HCT116 (cell line): ENCODE measurements around the gene ERC1.

ENCODE experiments used
- CEBPB ChIP-seq: IDR thresholded peaks from 2 replicates; pipeline ENCODE4 v1.6.1; 2012; ENCODE audit warnings: low read depth
- EZH2 ChIP-seq: fragments of 200-600 bp; sonication (generic); IDR thresholded peaks from 2 replicates; pipeline ENCODE4 v1.6.1; 2017; ENCODE audit warnings: antibody characterized with exemption, mixed run types
- FOSL1 ChIP-seq: IDR thresholded peaks from 2 replicates; pipeline ENCODE4 v1.6.1; 2012; ENCODE audit warnings: low read depth
- POLR2A ChIP-seq: IDR thresholded peaks from 2 replicates; pipeline ENCODE4 v1.7.0; 2011; ENCODE audit warnings: borderline replicate concordance; ENCODE audit not compliant: insufficient read depth, insufficient read length; ENCODE audit errors: extremely low read depth
- SIN3A ChIP-seq: IDR thresholded peaks from 2 replicates; pipeline ENCODE4 v1.6.1; 2012; ENCODE audit warnings: low read depth
- YY1 ChIP-seq: IDR thresholded peaks from 2 replicates; pipeline ENCODE4 v1.6.1; 2011; ENCODE audit warnings: low read length, low read depth, moderate library complexity, mild to moderate bottlenecking; ENCODE audit not compliant: insufficient replicate concordance; ENCODE audit errors: extremely low read depth
- TF ChIP-seq, protein P1 (sequence below), 3 experiments: fragments of 200-600 bp in 1 of 3; sonication (generic) in 1 of 3; IDR thresholded peaks in 2 of 3; conservative IDR thresholded peaks in 1 of 3; 2 replicates each; pipeline ENCODE4 v1.5.1; 2012 to 2017; ENCODE audit warnings: low read depth in 2 of 3, low read length in 2 of 3, antibody characterized with exemption in 1 of 3, borderline replicate concordance in 1 of 3, control low read depth in 1 of 3, mild to moderate bottlenecking in 1 of 3, mixed read lengths in 1 of 3, mixed run types in 1 of 3, moderate library complexity in 1 of 3; ENCODE audit not compliant: insufficient read depth in 1 of 3
- TF ChIP-seq, protein P2 (sequence below): IDR thresholded peaks from 2 replicates; pipeline ENCODE4 v1.6.1; 2012; ENCODE audit warnings: low read depth

DNA sequence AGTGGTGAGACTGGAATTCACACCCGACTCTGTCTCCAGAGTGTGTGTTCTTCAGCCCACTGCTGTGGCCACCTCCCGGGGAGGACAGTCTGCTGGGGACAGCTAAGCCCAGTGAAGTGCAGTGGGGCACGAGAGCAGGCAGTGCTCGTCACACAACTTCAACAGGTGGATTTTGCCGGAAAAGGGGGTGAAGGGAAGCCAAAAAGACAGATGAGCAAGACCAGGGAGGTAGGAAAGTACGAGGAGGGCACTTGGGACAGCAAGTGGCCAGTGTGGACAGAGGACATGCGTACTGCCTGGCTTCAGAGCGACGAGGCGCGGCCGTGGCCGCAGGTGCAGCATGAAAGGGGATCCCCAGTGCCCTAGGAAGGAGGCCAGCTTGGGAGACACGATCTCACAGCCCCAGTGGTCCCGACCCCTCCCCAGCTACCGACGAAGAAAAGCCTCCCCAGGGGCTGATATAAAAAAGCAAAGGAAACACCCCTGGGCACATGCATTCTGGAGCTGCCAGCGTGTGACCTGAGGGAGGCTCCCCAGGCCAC lies 507.2 kb downstream of the ERC1 start:
- TF ChIP-seq, protein P1, sequence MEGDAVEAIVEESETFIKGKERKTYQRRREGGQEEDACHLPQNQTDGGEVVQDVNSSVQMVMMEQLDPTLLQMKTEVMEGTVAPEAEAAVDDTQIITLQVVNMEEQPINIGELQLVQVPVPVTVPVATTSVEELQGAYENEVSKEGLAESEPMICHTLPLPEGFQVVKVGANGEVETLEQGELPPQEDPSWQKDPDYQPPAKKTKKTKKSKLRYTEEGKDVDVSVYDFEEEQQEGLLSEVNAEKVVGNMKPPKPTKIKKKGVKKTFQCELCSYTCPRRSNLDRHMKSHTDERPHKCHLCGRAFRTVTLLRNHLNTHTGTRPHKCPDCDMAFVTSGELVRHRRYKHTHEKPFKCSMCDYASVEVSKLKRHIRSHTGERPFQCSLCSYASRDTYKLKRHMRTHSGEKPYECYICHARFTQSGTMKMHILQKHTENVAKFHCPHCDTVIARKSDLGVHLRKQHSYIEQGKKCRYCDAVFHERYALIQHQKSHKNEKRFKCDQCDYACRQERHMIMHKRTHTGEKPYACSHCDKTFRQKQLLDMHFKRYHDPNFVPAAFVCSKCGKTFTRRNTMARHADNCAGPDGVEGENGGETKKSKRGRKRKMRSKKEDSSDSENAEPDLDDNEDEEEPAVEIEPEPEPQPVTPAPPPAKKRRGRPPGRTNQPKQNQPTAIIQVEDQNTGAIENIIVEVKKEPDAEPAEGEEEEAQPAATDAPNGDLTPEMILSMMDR (IDR thresholded peaks at IDR 0.05 in 2 of 3, conservative IDR thresholded peaks at IDR 0.05 in 1 of 3; ENCODE audit: borderline replicate concordance in 1 of 3, insufficient read depth in 1 of 3, low read depth in 2 of 3, low read length in 2 of 3), result no peak
- TF ChIP-seq POLR2A (no peak), FOSL1 (no peak), CEBPB (no peak), YY1 (no peak), SIN3A (no peak), EZH2 (no peak)
- TF ChIP-seq, protein P2, sequence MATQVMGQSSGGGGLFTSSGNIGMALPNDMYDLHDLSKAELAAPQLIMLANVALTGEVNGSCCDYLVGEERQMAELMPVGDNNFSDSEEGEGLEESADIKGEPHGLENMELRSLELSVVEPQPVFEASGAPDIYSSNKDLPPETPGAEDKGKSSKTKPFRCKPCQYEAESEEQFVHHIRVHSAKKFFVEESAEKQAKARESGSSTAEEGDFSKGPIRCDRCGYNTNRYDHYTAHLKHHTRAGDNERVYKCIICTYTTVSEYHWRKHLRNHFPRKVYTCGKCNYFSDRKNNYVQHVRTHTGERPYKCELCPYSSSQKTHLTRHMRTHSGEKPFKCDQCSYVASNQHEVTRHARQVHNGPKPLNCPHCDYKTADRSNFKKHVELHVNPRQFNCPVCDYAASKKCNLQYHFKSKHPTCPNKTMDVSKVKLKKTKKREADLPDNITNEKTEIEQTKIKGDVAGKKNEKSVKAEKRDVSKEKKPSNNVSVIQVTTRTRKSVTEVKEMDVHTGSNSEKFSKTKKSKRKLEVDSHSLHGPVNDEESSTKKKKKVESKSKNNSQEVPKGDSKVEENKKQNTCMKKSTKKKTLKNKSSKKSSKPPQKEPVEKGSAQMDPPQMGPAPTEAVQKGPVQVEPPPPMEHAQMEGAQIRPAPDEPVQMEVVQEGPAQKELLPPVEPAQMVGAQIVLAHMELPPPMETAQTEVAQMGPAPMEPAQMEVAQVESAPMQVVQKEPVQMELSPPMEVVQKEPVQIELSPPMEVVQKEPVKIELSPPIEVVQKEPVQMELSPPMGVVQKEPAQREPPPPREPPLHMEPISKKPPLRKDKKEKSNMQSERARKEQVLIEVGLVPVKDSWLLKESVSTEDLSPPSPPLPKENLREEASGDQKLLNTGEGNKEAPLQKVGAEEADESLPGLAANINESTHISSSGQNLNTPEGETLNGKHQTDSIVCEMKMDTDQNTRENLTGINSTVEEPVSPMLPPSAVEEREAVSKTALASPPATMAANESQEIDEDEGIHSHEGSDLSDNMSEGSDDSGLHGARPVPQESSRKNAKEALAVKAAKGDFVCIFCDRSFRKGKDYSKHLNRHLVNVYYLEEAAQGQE, result no peak
